Transverse colon (tissue), 3 donors: ENCODE data around the gene CYP2E1.

Experiments
- EP300 ChIP-seq: sonication (generic); formaldehyde crosslinking; IDR thresholded peaks from one replicate; pipeline ENCODE4 v1.6.1; 2017; ENCODE audit warnings: antibody characterized with exemption, low read depth
- POLR2A ChIP-seq: fragments of 450-650 bp; IDR thresholded peaks from one replicate; pipeline ENCODE4 v1.6.1; 2016; ENCODE audit warnings: antibody characterized with exemption, mild to moderate bottlenecking, moderate library complexity
- TF ChIP-seq, protein P1 (sequence below), 5 experiments: fragments of 200-600 bp in 3 of 5; fragments of 450-650 bp in 2 of 5; sonication (generic) in 3 of 5; IDR thresholded peaks; 1 replicate in 2 of 5; 2 replicates in 3 of 5; pipeline ENCODE4 v1.5.1; 2016 to 2017; ENCODE audit warnings: antibody characterized with exemption in 5 of 5, inconsistent platforms in 3 of 5, mild to moderate bottlenecking in 2 of 5, moderate library complexity in 1 of 5

DNA sequence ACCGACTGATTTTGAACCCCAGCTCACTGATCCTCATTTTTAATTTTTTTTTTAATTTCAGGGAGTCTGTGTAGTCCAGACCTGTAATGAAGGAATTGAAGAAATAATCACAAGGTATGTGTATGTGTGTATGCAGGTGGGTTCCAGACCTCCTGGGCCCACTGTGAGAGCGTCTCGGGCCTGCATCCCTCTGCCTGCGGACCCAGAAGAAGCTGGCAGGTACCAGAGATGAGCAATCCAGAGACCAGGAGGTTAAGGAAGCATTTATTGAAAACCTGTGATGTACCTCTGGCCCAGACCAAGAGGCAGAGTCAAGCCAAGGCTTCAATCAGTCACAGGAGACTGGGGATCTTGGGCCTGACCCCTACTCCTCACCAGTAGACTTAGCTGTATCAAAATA lies 27.4 kb downstream of the CYP2E1 start:
- TF ChIP-seq POLR2A (no peak), EP300 (no peak)
- TF ChIP-seq, protein P1, sequence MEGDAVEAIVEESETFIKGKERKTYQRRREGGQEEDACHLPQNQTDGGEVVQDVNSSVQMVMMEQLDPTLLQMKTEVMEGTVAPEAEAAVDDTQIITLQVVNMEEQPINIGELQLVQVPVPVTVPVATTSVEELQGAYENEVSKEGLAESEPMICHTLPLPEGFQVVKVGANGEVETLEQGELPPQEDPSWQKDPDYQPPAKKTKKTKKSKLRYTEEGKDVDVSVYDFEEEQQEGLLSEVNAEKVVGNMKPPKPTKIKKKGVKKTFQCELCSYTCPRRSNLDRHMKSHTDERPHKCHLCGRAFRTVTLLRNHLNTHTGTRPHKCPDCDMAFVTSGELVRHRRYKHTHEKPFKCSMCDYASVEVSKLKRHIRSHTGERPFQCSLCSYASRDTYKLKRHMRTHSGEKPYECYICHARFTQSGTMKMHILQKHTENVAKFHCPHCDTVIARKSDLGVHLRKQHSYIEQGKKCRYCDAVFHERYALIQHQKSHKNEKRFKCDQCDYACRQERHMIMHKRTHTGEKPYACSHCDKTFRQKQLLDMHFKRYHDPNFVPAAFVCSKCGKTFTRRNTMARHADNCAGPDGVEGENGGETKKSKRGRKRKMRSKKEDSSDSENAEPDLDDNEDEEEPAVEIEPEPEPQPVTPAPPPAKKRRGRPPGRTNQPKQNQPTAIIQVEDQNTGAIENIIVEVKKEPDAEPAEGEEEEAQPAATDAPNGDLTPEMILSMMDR (IDR thresholded peaks at IDR 0.05): no peak
